Type B pancreatic cell (in vitro differentiated cells): ENCODE data around the gene DMAC2. TPM values are rescaled to one million over a fixed set of nuclear protein-coding genes. Genes with fewer than 3 reads are reported as not detected.
"Not testable (repeated sequence)": the region's sequence is repeated elsewhere in the genome, so short reads cannot be mapped to it uniquely, and the experiment has no call there.

ENCODE experiments used
- DNase-seq: peaks from one replicate; pipeline ENCODE4 v3.0.0; 2021; ENCODE audit warnings: mixed read lengths; ENCODE audit not compliant: unreplicated experiment; ENCODE audit errors: extremely low spot score
- H3K27ac Mint-ChIP-seq: 2 replicates; pipeline ENCODE4 v1.8.0; 2021; ENCODE audit warnings: mild to moderate bottlenecking, mixed read lengths
- H3K27me3 Mint-ChIP-seq: 2 replicates; pipeline ENCODE4 v1.8.0; 2021; ENCODE audit warnings: mixed read lengths
- H3K36me3 Mint-ChIP-seq: 2 replicates; pipeline ENCODE4 v1.8.0; 2021; ENCODE audit warnings: mixed read lengths
- H3K4me1 Mint-ChIP-seq: one replicate; pipeline ENCODE4 v1.8.0; 2021; ENCODE audit warnings: mixed read lengths; ENCODE audit not compliant: unreplicated experiment
- H3K4me3 Mint-ChIP-seq: 2 replicates; pipeline ENCODE4 v1.8.0; 2021; ENCODE audit warnings: mild to moderate bottlenecking, mixed read lengths
- H3K9me3 Mint-ChIP-seq: 2 replicates; pipeline ENCODE4 v1.8.0; 2021; ENCODE audit warnings: mixed read lengths
- CTCF ChIP-seq: fragments of 200-600 bp; sonication (generic); conservative IDR thresholded peaks from 2 replicates; pipeline ENCODE4 v1.5.0; 2021; ENCODE audit warnings: antibody characterized with exemption, mild to moderate bottlenecking
- long read RNA-seq: library from polyadenylated mRNA; unstranded; transcript quantifications from one replicate; pipeline ENCODE4 v2.0.0, GENCODE V29; 2020
- total RNA-seq: library from RNA; stranded (reverse); gene quantifications from 2 replicates; pipeline ENCODE4 v1.2.1, GENCODE V29; 2021; ENCODE audit warnings: low replicate concordance

Gene DMAC2
- 43.8 and 57.4 TPM in 2 replicates for total RNA-seq
- long read RNA-seq, transcript DMAC2-210 (5 exons, 1,622 nt) = minor isoform, 12 of 135 reads
- long read RNA-seq, transcript DMAC2-201 (6 exons, 1,692 nt) = major isoform, 104 of 135 reads
- long read RNA-seq, partial matches to known transcripts = 7 of 135 reads
- long read RNA-seq, other reads (novel, unspliced or antisense) = 3 of 135 reads

DNA sequence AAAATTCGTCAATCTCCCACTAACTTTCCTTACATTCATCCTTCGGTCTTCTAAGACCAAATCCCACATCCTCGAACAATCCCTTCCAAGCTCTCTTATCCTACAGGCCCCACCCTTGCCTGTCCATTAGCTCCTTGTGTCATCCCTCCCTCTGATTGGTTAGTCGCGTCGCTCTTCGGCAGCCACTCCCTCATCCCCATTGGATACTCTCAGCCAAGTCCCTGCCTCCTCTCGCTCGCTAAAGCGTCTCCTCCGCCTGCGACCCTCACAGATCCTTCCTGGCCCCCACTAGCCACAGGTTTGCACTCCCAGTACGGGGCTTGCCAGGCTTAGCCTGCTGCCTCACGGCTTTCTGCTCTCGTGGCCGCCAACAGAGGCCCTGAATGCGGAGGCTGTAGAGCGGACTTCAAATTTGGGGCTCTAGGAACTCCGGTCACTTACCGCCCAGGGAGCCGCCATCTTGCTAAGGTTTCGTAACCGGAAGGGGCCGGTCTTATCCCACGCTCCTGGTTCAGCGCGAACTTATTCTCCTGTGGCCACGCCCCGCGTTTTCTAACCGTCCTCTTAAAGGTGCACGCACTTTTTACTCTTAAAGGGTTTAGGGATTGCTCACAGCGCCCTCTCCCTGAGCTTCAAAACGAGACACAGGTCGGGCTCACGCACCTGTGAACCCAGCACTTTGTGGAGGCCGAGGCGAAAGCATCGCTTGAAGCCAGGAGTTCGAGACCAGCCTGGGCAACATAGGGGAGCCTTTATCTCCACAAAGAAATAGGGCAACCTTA is at the start of gene DMAC2:
TSS of gene DMAC2 (minus strand) at position 472 of the 782 bp plus-strand sequence. CDS start at position 459, 13 bp downstream.
- no peak within 1 kb of the TSS for H3K27ac Mint-ChIP-seq
- peaks cover 3% of the 10 kb centered on the region for H3K36me3 Mint-ChIP-seq
- no peaks in the 10 kb centered on the region for H3K9me3 Mint-ChIP-seq
- peak; percentile 57 for TF ChIP-seq CTCF
- peak; percentile 90 for DNase-seq
- H3K27me3 Mint-ChIP-seq = peaks cover 22% of the 10 kb centered on the region
- no peak within 1 kb of the TSS for H3K4me3 Mint-ChIP-seq
- peaks cover 3% of the 10 kb centered on the region for H3K4me1 Mint-ChIP-seq

GRCh38 chr19:41486953-41487352 is 47.2 kb upstream of the DMAC2 start:
- H3K27ac Mint-ChIP-seq, H3K4me1 Mint-ChIP-seq, H3K27me3 Mint-ChIP-seq, H3K9me3 Mint-ChIP-seq, DNase-seq, H3K4me3 Mint-ChIP-seq, H3K36me3 Mint-ChIP-seq: not testable (repeated sequence)

DNA sequence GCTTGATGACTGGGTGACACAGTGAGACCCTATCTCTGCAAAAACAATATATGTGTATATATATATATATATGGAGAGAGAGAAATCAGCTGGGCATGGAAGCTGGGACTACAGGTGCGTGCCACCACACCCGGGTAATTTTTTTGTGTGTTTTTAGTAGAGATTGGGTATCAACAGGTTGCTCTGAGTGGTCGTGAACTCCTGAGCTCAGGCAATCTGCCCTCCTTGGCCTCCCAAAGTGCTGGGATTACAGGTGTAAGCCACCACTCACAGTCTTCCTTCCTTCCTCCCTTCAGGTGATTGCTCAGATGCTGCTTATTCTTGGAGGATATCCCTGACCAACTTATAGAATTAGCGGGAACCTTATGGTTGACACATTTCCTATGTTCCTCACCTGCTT is 45.1 kb upstream of the DMAC2 start:
- TF ChIP-seq CTCF = no peak
- DNase-seq = no peak
- Mint-ChIP-seq H3K4me1 (no peaks in the 10 kb centered on the region), H3K36me3 (no peaks in the 10 kb centered on the region), H3K27me3 (no peaks in the 10 kb centered on the region), H3K4me3 (no peak overlapping the region), H3K27ac (no peak overlapping the region), H3K9me3 (no peaks in the 10 kb centered on the region)

- no peak for TF ChIP-seq CTCF
- Mint-ChIP-seq H3K27me3 (peaks cover 3% of the 10 kb centered on the region), H3K27ac (no peak overlapping the region), H3K9me3 (no peaks in the 10 kb centered on the region), H3K4me3 (no peak overlapping the region), H3K4me1 (no peaks in the 10 kb centered on the region), H3K36me3 (no peaks in the 10 kb centered on the region)
- DNase-seq = no peak
These were observed 40.6 kb upstream of the DMAC2 start for GRCh38 chr19:41480336-41480735.

DNA sequence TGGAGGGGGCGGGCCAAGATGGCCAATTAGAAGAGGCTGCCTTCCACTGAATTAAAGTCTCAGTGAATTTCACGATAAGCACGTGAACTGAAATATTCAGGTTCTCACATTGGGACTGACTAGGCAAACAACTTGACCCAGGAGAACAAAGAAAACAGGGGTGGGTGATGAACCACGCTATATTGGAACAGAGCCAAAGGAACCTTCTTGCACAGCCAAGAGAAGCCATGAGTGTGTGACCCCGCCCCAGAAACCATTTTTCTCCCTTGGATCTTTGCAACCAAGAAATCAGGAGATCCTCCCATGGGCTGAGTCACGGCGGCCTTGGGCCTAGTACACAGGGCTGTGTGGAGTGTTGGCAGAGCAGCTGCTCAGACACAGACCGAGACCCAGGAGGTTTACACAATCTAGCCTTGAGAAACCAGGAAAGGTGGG is 40.1 kb upstream of the DMAC2 start:
- Mint-ChIP-seq H3K36me3 (no peaks in the 10 kb centered on the region), H3K4me3 (no peak overlapping the region), H3K27ac (no peak overlapping the region), H3K4me1 (no peaks in the 10 kb centered on the region), H3K9me3 (no peaks in the 10 kb centered on the region), H3K27me3 (peaks cover 3% of the 10 kb centered on the region)
- TF ChIP-seq CTCF = no peak
- DNase-seq = no peak
